Esophagus mucosa (tissue), 1 donor: ENCODE measurements around the gene PLD5. TPM values are rescaled to one million over a fixed set of nuclear protein-coding genes. Genes with fewer than 3 reads are reported as not detected.
"Not testable (repeated sequence)": the region's sequence is repeated elsewhere in the genome, so short reads cannot be mapped to it uniquely, and the experiment has no call there.

Experiments used
- ATAC-seq: fragments of 200-7000 bp; cut with Tn5 transposase; one replicate; pipeline ENCODE4 v1.9.1; 2020
- total RNA-seq: library from RNA; stranded (reverse); gene quantifications from one replicate; pipeline ENCODE4 v1.2.4, GENCODE V29; 2023
- donor health status: DM: yes; HTN: yes; CAD: no.

The PLD5 gene
- total RNA-seq, 1 donor from 2014 or later: not detected

GRCh38 chr1:242139986-242140385, 384.5 kb downstream of the PLD5 start:
- no peak for ATAC-seq

- no peak for ATAC-seq
These were observed 385.1 kb downstream of the PLD5 start for GRCh38 chr1:242139442-242139841.

- no peak for ATAC-seq
These were observed 390.7 kb downstream of the PLD5 start for GRCh38 chr1:242133796-242134195.

GRCh38 chr1:242133351-242133750, 391.1 kb downstream of the PLD5 start:
- no peak for ATAC-seq

- ATAC-seq: no peak
These were observed 392.2 kb downstream of the PLD5 start for GRCh38 chr1:242132121-242132817.

GRCh38 chr1:242128951-242129502, 395.5 kb downstream of the PLD5 start:
- no peak for ATAC-seq

GRCh38 chr1:242120432-242120831, 404.1 kb downstream of the PLD5 start:
- no peak for ATAC-seq

GRCh38 chr1:242100921-242101320, 423.6 kb downstream of the PLD5 start:
- ATAC-seq: no peak

- not testable (repeated sequence) for ATAC-seq
These were observed 427.2 kb downstream of the PLD5 start for GRCh38 chr1:242097283-242097682.

GRCh38 chr1:242093116-242093515, 431.4 kb downstream of the PLD5 start:
- no peak for ATAC-seq

- no peak for ATAC-seq
These were observed 434.6 kb downstream of the PLD5 start for GRCh38 chr1:242089911-242090310.

GRCh38 chr1:242088875-242089274, 435.6 kb downstream of the PLD5 start:
- no peak for ATAC-seq

- no peak for ATAC-seq
These were observed 437.8 kb downstream of the PLD5 start for GRCh38 chr1:242086706-242087105.

- no peak for ATAC-seq
These were observed 438.4 kb downstream of the PLD5 start for GRCh38 chr1:242086093-242086492.

- no peak for ATAC-seq
These were observed 440.8 kb downstream of the PLD5 start for GRCh38 chr1:242083742-242084141.

- no peak for ATAC-seq
These were observed 443.1 kb downstream of the PLD5 start for GRCh38 chr1:242081446-242081845.

- no peak for ATAC-seq
These were observed 458.7 kb downstream of the PLD5 start for GRCh38 chr1:242065813-242066212.

GRCh38 chr1:242062271-242062670, 462.2 kb downstream of the PLD5 start:
- ATAC-seq: no peak

- ATAC-seq: no peak
These were observed 464.5 kb downstream of the PLD5 start for GRCh38 chr1:242059976-242060375.

GRCh38 chr1:242058582-242058981, 465.9 kb downstream of the PLD5 start:
- ATAC-seq: not testable (repeated sequence)

GRCh38 chr1:242058181-242058580, 466.3 kb downstream of the PLD5 start:
- ATAC-seq: not testable (repeated sequence)

GRCh38 chr1:242057745-242058115, 466.8 kb downstream of the PLD5 start:
- no peak for ATAC-seq

- ATAC-seq: no peak
These were observed 467.3 kb downstream of the PLD5 start for GRCh38 chr1:242056988-242057744.

- peak; percentile 79 for ATAC-seq
These were observed 468.7 kb downstream of the PLD5 start for GRCh38 chr1:242055749-242056320.
